T1000 (cell line): ENCODE results near the gene TERB1.

Experiments used
- DNase-seq: peaks from one replicate; lab custom pipeline; 2025; ENCODE audit warnings: mixed read lengths; lab: John Stamatoyannopoulos, UW

Gene TERB1

DNA sequence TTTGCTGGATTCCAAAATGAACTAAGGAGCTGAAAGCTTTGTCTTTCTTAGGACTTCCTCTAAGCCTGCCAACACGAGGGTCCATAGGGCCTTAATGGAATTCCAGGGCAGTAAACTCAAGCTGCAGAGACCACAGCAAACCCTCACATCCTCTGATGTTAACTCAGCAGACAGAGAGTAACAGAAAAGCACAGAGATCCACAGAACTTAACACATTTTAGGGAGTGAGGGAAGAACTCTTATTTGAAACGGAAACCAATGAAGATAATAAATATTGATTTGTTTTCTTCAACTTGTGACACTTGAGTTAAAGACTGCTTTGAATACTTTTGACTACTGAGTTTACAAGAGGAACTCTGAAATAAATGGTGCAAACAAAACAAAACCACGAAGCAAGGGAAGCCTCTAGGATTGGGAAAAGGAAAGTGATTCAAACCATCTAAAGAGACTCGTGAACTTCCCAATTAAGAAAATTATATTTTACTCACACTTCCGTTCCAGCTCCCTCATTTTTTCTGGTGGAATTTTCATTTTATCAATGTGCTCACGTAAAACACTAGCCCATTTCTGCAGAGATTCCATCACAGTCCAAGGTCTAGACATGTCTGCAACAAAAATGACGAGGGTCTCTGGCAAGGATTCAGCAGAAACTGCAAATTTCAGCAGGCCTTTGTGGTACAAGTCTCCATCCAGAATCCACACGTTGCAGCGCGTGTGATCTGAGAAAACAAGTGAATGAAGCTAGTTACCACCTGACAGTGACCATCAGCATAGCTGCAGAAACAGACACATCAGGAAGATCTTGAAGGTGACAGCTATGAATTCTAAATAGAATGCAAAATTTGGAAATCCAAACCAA is 59.2 kb downstream of the TERB1 start:
- no peak for DNase-seq

- peak; percentile 60 for DNase-seq
Observed at GRCh38 chr16:66741169-66741900, 60.0 kb downstream of the TERB1 start.

DNA sequence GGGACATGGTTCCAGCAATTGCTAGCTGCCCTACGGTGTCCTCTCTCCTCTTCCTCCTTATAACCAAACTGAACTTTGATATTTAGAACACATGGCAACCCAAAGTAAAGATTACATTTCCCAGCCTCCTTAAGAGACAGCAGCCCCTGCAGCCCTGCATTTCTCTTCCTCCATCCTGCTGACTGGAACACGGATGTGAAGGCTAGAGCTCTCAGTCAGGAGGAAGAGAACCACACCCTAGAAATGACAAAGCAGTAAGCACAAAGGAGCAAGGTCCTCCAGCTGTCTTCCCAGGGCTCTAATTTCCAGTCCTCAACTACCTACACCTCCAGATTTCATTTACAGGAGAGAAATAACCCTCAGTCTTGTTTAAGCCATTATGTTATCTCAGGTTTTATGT is 60.9 kb downstream of the TERB1 start:
- no peak for DNase-seq

DNA sequence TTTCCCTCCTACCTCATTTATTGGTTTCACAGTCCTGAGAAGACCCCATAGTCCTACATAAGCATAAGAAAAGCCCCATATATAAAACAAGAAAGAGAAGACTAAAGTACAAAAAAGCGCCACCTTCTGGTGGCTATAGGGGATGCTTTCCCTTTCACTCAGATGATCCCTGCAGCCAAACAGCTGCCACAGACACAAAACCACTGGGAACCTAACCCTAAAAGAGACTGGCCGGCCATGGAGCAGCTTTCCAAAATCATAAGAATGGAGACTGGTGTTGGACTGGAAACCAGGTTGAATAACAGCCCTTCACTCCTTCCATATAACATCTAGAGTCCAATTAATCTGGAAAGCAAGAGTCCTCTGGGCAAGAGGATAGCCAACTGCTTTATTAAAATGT is 61.4 kb downstream of the TERB1 start:
- no peak for DNase-seq

DNA sequence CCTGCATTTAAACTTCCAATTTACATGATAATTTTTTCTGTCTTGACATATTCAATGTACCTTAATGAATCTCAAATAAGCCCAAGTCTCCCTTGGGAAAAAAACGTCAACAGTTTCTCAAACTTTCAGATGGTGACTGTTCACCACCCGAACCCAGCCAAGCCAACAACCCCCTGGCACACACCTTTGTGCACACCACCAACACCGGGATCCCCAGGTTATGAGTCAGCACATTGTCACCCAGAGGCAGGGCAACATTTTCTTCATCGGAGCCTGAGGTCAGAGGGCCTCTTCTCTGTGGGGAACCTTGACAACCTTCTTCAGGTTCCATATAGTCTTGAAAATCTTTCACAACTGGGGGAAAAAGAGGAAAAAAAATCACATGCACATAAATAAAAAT is 65.5 kb downstream of the TERB1 start:
- DNase-seq = no peak

DNA sequence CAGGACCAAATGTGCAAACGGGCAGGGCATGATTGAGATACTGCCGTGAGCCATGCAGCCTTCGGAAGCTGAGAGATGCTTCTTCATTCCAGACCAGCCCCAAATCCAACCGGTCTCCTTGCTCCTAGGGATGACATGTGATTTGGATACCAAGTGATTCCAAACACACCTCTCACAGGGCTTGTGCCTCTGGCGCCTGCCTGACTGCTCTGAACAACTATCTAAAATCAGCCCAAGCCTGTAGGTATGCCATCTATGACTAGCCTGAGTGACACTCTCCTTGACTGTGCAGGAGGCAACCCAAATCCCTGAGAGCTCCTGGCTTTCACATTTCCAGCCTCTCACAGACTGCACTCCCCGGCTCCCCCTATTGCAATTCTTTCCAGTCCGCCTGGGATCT is 70.3 kb downstream of the TERB1 start:
- no peak for DNase-seq

- no peak for DNase-seq
Observed at GRCh38 chr16:66728804-66729203, 72.6 kb downstream of the TERB1 start.

- DNase-seq = no peak
Observed at GRCh38 chr16:66728117-66728787, 73.1 kb downstream of the TERB1 start.

DNA sequence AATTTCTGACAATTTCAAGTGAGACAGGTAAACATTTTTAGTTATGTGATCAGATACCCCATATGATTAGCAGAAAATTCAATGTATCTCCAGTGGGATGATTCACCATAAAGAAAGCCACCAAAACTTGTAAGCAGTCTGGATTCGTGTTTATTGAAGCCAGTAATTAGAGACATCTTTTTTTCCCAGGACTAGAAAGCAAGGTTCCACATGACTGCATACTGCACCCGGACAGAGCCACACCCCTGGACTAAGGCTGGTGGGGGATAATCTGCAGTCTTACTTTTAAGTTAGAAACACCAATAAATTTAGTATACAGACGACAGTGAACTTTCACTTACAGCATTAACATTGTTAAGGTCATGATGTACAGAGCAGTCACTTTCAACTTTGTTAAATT is 80.6 kb downstream of the TERB1 start:
- DNase-seq = no peak

- DNase-seq = no peak
Observed at GRCh38 chr16:66719246-66719645, 82.1 kb downstream of the TERB1 start.

- DNase-seq = no peak
Observed at GRCh38 chr16:66717776-66718175, 83.6 kb downstream of the TERB1 start.

DNA sequence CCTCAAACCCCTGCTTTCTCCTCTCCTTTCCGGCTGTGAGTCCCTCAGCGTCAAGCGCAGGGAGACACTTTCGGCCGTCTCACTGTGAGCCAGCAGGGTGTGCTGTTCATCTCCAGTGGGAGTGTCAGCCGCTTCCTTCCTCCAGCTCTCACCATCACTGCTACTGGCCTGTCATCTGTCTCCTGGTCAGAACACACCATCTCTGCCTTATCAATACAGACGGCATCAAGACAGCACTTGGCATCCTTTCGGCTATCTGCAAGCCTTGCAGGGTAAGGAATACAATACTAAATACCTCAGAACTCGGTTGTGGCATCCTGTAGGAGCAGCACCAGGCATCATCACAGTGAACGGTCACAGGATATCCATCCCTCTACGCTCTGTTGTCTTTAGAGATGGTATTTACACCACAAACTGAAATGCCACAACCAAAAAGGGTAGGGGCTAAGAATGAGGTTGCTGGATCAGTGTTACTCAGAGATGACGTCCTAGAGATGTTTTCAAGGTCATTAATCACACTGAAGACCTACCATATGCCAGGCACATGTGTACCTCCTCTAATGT is 84.2 kb downstream of the TERB1 start:
- no peak for DNase-seq

- DNase-seq = no peak
Observed at GRCh38 chr16:66714654-66715307, 86.6 kb downstream of the TERB1 start.

DNA sequence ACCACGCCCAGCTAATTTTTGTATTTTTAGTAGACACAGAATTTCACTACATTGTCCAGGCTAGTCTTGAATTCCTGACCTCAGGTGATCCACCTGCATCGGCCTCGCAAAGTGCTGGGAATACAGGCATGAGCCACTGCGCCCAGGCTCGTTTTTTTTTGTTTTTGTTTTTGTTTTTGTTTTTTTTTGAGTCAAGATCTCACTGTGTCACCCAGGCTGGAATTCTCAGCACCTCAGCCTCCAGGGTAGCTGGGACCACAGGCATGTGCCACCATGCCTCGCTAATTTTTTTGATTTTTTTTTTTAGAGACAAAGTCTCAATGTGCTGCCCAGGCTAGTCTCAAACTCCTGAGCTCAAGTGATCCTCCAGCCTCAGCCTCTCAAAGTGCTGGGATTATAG is 87.3 kb downstream of the TERB1 start:
- no peak for DNase-seq

GRCh38 chr16:66713076-66713475 is 88.3 kb downstream of the TERB1 start:
- no peak for DNase-seq

GRCh38 chr16:66712512-66712911 is 88.9 kb downstream of the TERB1 start:
- no peak for DNase-seq

GRCh38 chr16:66711581-66711980 is 89.8 kb downstream of the TERB1 start:
- no peak for DNase-seq

DNA sequence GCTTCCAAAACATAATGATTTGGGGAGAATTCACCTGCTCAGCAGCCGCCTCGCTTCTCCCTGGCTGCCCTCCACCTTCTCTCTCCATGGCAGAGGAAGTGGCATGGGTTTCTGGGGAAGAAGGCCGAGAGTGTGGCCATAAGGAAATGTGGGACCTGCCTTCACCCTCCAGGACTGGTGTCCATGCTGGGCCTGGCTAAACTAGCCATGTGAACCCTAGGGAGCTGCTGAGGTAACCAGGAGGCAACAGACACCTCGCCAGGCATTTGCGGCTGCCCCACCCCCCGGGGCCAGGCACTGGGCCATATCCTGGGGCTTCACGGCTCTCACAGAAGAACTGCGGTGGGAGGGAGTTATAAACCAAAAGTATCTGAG is 94.9 kb downstream of the TERB1 start:
- DNase-seq = no peak

- DNase-seq = no peak
Observed at GRCh38 chr16:66705790-66706505, 95.4 kb downstream of the TERB1 start.
